VCaP (cell line): ENCODE results near the gene SERPINB1.

Experiments used
- H3K27ac ChIP-seq: fragments of 450-650 bp; 2 replicates; pipeline ENCODE4 v1.5.1; 2017
- CTCF ChIP-seq: fragments of 450-650 bp; conservative IDR thresholded peaks from 2 replicates; pipeline ENCODE4 v1.5.1; 2017; ENCODE audit warnings: mild to moderate bottlenecking, moderate library complexity

Gene SERPINB1

DNA sequence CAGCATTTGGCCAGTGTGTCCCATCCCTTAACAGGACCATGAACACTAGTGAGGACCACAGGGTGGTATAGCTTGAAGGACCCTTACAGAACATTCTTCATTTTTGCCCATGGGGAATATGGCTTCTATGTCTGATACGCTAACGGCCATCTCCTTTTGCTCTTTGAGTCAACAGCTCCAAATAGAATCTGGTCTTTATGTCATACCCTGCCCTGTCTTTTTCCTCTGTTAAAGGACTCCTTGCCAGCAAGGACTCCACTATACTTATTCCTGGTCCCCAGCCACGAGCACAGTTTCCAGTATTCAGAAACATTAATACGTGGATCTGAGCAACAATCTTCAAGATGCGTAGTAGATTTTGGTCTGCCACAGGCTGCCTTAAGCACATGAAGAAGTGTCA, 22.5 kb downstream of the SERPINB1 start:
- peak overlapping the region; percentile 61 for H3K27ac ChIP-seq

DNA sequence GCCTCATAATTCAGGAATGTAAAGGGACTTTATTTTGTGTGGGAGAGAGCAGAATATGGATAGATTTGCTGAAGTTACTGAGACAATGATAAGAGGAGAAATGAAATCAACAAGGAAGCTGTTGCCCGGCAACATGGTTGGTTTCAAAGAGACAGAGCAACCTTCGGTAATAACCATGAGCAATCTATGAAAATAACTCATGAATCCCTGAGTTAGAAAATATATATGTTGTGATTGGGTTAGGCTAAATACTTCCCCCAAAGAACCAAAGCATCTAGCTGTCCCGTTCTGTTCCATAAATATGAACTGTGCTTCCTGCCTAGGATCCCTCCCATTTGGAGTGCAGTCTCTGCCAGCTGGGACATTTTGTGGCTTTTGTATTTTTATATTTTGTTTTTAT, 23.1 kb downstream of the SERPINB1 start:
- peak overlapping the region; percentile 61 for H3K27ac ChIP-seq
- no peak for TF ChIP-seq CTCF

More for the DNA sequence above, 22.5 kb downstream of the SERPINB1 start:
- no peak for TF ChIP-seq CTCF

DNA sequence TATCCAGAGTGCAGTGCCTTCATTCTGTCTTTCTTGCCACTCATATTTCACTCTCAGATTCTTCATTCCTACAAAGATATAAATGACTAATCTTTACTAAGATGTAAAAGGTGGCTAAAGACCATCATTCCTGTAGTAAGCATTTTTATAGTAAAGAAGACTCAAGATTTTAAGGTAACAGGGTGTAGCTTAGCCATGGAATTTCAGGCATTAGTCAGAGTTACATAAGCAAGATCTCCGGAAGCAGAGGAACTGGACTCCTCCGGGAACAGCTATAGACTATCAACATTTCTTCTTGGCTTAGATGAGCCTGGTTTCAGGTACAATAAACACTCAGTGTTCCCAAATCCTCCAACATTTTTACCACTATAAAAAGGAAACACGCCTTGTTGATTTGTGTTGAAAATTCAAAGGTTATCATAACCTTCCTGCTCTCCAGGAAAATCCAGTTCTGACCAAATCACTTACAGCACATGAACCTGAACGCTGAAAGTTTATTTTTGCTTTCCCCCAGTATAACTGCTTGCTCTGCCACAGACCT, 23.7 kb downstream of the SERPINB1 start:
- no peak for TF ChIP-seq CTCF
- peak overlapping the region; percentile 61 for H3K27ac ChIP-seq

- TF ChIP-seq CTCF: no peak
- no peak overlapping the region for H3K27ac ChIP-seq
These were observed 25.5 kb downstream of the SERPINB1 start for GRCh38 chr6:2816158-2816557.

- TF ChIP-seq CTCF: no peak
- no peak overlapping the region for H3K27ac ChIP-seq
These were observed 29.0 kb downstream of the SERPINB1 start for GRCh38 chr6:2812695-2813094.

GRCh38 chr6:2810092-2810671, 31.5 kb downstream of the SERPINB1 start:
- no peak overlapping the region for H3K27ac ChIP-seq
- TF ChIP-seq CTCF: no peak

DNA sequence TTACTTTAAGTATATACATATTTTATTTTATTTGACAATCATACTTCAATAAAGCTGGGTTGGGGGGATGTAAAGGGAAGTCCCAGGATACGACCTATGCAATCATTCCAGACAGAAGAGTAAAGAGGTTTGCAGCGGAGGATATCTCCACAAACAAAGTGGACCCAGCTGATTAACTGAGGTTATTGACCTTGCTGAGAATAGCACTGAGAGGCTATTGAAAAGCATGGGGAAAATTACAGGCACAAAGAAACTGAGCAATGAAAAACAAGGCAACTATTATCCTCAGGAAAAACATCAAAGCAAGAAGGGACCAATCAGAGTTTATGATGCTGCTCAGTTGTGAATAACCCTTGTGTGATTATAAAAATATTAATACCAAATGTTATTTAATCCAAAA, 32.6 kb downstream of the SERPINB1 start:
- TF ChIP-seq CTCF: no peak
- H3K27ac ChIP-seq: no peak overlapping the region
